GM12872 (cell line): Measurements from ENCODE around the gene EBP.

Source experiments
- CTCF ChIP-seq: IDR thresholded peaks from 3 replicates; pipeline ENCODE4 v1.5.1; 2011; ENCODE audit warnings: low read depth, mild to moderate bottlenecking, low read length, moderate library complexity; ENCODE audit not compliant: insufficient read depth

EBP gene

GRCh38 chrX:48541140-48541814 is 19.7 kb downstream of the EBP start:
- no peak for TF ChIP-seq CTCF

DNA sequence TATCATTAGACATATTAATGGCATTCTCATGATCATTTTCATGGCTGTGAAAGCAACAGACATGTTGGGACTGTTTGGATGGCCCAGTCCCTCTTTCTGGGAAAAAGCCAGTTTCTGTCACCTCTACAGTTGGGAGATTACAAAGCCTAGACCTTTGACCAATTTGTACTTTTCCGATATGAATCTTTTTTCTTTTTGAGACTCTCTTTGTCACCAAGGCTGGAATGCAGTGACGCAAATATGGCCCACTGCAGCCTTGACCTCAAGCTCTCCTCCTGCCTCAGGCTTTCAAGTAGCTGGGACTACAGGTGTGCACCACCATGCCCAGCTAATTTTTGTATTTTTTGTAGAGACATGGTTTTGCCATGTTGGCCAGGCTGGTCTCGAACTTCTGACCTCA is 27.3 kb downstream of the EBP start:
- TF ChIP-seq CTCF: no peak

DNA sequence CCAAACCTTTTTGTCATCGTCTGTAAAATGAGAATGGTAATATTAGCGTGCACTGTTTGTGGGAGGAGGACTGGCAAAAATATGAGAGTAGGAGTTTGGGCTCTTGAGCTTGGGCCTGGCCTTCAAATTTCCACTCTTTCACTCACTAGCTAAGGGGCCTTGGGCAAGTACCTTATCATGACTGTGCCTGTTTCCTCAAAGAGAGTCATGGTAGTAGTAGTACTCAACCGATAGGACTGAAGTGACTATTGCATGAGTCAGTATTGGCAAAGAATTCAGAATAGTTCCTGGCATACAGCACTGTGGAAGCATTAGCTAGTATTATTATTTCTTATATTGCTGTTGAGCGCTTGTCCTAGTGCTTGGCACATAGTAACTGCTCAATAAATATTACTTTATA is 36.7 kb downstream of the EBP start:
- TF ChIP-seq CTCF: no peak

- TF ChIP-seq CTCF: no peak
Observed at GRCh38 chrX:48559636-48560035, 38.0 kb downstream of the EBP start.

- no peak for TF ChIP-seq CTCF
Observed at GRCh38 chrX:48560056-48560455, 38.4 kb downstream of the EBP start.

DNA sequence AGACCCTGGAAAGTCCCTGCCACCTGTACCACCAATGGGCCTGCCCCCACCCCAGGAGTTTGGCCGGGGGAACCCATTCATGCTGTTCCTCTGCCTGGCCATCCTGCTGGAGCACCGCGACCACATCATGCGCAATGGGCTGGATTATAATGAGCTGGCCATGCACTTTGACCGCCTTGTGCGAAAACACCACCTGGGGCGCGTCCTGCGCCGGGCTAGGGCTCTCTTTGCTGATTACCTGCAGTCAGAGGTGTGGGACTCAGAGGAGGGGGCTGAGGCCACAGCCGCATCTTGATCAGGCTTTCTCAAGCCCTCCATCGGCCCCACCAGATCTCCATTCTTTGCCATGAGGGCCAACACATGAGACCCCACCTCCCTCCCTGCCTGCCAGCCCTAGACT is 39.1 kb downstream of the EBP start:
- TF ChIP-seq CTCF: no peak

GRCh38 chrX:48569958-48570357 is 48.4 kb downstream of the EBP start:
- no peak for TF ChIP-seq CTCF
